CD4-positive, alpha-beta memory T cell (primary cell): ENCODE measurements around the gene HLA-DMB. TPM values are rescaled to one million over a fixed set of nuclear protein-coding genes. Genes with fewer than 3 reads are reported as not detected.

Experiments
- CTCF ChIA-PET: fragments of 350-600 bp; sonication (Branson Sonifier 250); formaldehyde crosslinking; loops from one replicate; lab custom pipeline; 2021; ENCODE audit warnings: inconsistent platforms; ENCODE audit not compliant: partially characterized antibody; lab: Charles Lee
- POLR2A ChIA-PET: fragments of 350-600 bp; sonication (Branson Sonifier 250); formaldehyde crosslinking; loops from one replicate; lab custom pipeline; 2021; ENCODE audit not compliant: partially characterized antibody; lab: Charles Lee
- DNase-seq, 5 donors: peaks; one replicate each; pipeline versions ENCODE4 v3.0.0 to v3.0.0-alpha.2; 2020 to 2022; ENCODE audit warnings: mixed read lengths in 1 of 5
- H3K27ac ChIP-seq: one replicate; pipeline ENCODE4 v1.7.0; 2013; ENCODE audit warnings: low read depth, low read length
- H3K27me3 ChIP-seq: 2 replicates; pipeline ENCODE4 v1.7.0; 2013; ENCODE audit warnings: mild to moderate bottlenecking, low read length, moderate library complexity; ENCODE audit not compliant: insufficient read depth
- H3K36me3 ChIP-seq: 2 replicates; pipeline ENCODE4 v1.7.0; 2013; ENCODE audit warnings: mild to moderate bottlenecking, low read length, moderate library complexity; ENCODE audit not compliant: insufficient read depth
- H3K4me1 ChIP-seq: 2 replicates; pipeline ENCODE4 v1.7.0; 2013; ENCODE audit warnings: mild to moderate bottlenecking, low read length, moderate library complexity; ENCODE audit not compliant: insufficient read depth
- H3K4me3 ChIP-seq, 2 donors: one replicate each; pipeline ENCODE4 v1.7.0; 2013; ENCODE audit warnings: low read length in 2 of 2, mild to moderate bottlenecking in 1 of 2
- H3K9me3 ChIP-seq, 2 donors: one replicate each; pipeline ENCODE4 v1.7.0; 2013; ENCODE audit warnings: low read length in 2 of 2, control low read depth in 1 of 2; ENCODE audit not compliant: control insufficient read depth in 1 of 2
- H3K27ac Mint-ChIP-seq, 7 donors: one replicate each; pipeline ENCODE4 v1.8.0; 2020 to 2021; ENCODE audit warnings: mixed read lengths in 7 of 7, mild to moderate bottlenecking in 6 of 7, inconsistent platforms in 3 of 7, moderate library complexity in 3 of 7
- H3K27me3 Mint-ChIP-seq, 2 donors: one replicate each; pipeline ENCODE4 v1.8.0; 2020 to 2021; ENCODE audit warnings: mixed read lengths in 2 of 2
- H3K36me3 Mint-ChIP-seq, 2 donors: one replicate each; pipeline ENCODE4 v1.8.0; 2020 to 2021; ENCODE audit warnings: mixed read lengths in 2 of 2, inconsistent platforms in 1 of 2, mild to moderate bottlenecking in 1 of 2
- H3K4me1 Mint-ChIP-seq, 4 donors: one replicate each; pipeline ENCODE4 v1.8.0; 2020 to 2021; ENCODE audit warnings: mixed read lengths in 4 of 4, mild to moderate bottlenecking in 1 of 4
- H3K4me3 Mint-ChIP-seq, 8 donors: one replicate each; pipeline ENCODE4 v1.8.0; 2020 to 2021; ENCODE audit warnings: mixed read lengths in 8 of 8, mild to moderate bottlenecking in 7 of 8, moderate library complexity in 6 of 8, inconsistent platforms in 3 of 8
- H3K9me3 Mint-ChIP-seq, 8 donors: one replicate each; pipeline ENCODE4 v1.8.0; 2020 to 2021; ENCODE audit warnings: mixed read lengths in 8 of 8, mild to moderate bottlenecking in 5 of 8, inconsistent platforms in 3 of 8, moderate library complexity in 1 of 8
- intact Hi-C: fragments of 100-400 bp; cut with micrococcal nuclease; formaldehyde crosslinking; loops from one replicate; pipeline ENCODE4 v1.15.1; 2023
- polyA plus RNA-seq, 2 donors: library from polyadenylated mRNA; unstranded; fragments of 300-500 nt; fragmentation: Illumina TruSeq; gene quantifications; one replicate each; pipeline ENCODE4 v1.2.3, GENCODE V29; 2021
- total RNA-seq, 2 experiments: library from RNA; stranded (reverse); gene quantifications; one replicate each; pipeline ENCODE4 v1.2.3, GENCODE V29; 2021

Gene HLA-DMB
- total and polyA plus RNA-seq, 4 experiments from 2014 or later: 7.6 to 15.5 (median 8.0) TPM

DNA sequence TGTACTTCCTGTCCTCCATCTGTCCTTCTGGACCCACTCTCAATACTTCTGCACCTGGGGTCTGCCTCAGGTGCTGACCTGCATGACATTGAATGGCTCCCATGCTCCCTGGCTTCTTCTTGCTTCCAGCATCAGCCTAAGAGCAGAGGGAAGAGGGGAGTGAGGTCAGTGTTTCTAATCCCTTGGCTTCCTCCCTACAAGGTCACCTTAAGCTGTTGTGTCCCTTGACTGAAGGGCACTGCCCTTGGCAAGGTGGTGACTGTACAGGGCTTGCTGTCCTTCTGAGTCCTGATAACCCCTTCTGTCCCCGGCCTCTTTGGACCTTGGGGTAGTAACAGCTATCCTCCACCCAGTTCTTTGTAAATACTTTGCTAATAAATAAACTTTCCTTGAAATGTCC lies 9.6 kb downstream of the HLA-DMB start:
- peak overlapping the region in 4 of 7 donors; percentile 5 to 57 (median 32) for H3K27ac Mint-ChIP-seq
- Histone ChIP-seq H3K4me3 (no peak overlapping the region), H3K27me3 (no peaks in the 10 kb centered on the region), H3K36me3 (no peaks in the 10 kb centered on the region), H3K27ac (no peak overlapping the region), H3K4me1 (peaks cover 5% of the 10 kb centered on the region), H3K9me3 (no peaks in the 10 kb centered on the region)
- POLR2A ChIA-PET: interaction anchor here (15.8 kb wide), 1 partner anchor 45 kb away, joined by 698 read pairs; the partner anchor contains the start of gene BRD2
- CTCF ChIA-PET: interaction anchor here (1.0 to 15.9 kb wide), 7 partner anchors 12 to 63 kb away, joined by 3 to 631 read pairs (median 85); partner anchors contain the start of genes BRD2 and HLA-DMA
- peaks cover 0 to 3% of the 10 kb centered on the region in 2 donors for H3K36me3 Mint-ChIP-seq
- H3K27me3 Mint-ChIP-seq: no peaks in the 10 kb centered on the region
- H3K9me3 Mint-ChIP-seq: peaks cover 0 to 1% (median 0%) of the 10 kb centered on the region in 8 donors
- DNase-seq: no peak
- intact Hi-C loops: no loop called here
- no peak overlapping the region for H3K4me3 Mint-ChIP-seq
- H3K4me1 Mint-ChIP-seq: peaks cover 0 to 7% (median 5%) of the 10 kb centered on the region in 4 donors

DNA sequence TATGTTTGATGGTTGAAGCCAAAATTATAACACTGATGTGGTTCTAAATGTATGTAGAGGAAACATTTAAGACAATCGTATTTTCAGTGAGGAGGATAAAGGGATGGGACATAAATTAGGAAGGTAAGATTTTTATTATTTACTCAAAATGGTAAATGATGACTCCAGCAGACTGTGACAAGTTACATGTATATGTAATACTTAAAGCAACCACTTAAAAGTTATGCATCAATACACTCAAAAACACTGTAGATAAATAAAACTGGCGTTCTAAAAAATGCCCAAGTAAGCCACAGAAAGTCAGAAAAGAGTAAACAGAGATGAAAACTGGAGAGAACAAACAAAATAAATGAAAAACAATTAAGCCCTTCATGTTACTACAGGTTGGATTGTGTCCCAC lies 18.7 kb downstream of the HLA-DMB start:
- no peaks in the 10 kb centered on the region for H3K4me1 ChIP-seq
- peaks cover 2 to 6% of the 10 kb centered on the region in 2 donors for H3K27me3 Mint-ChIP-seq

DNA sequence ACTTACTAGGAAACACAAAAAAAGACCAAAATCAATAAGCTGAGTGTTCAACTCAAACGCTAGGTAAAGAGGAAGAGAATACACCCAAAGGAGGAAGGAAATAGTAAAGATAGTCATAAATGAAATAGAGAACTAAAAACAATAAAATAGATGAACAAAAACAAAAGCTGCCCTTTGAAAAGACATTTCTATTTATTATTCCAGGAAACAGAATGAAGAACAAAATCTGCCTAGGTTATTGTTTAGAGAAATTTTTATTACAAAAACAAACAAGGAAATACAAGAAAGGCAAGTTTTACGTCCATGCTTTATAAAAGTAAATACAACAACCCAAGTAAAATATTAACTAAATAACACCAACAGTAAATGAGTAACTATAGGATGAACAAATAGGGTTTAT lies 20.1 kb downstream of the HLA-DMB start:
- H3K4me1 Mint-ChIP-seq: peaks cover 0 to 5% (median under 1%) of the 10 kb centered on the region in 4 donors
- no peaks in the 10 kb centered on the region for H3K27me3 ChIP-seq
- no peaks in the 10 kb centered on the region for H3K9me3 Mint-ChIP-seq
- no peak for DNase-seq
- no peaks in the 10 kb centered on the region for H3K36me3 Mint-ChIP-seq
- intact Hi-C loops: no loop called here
- no peak overlapping the region for H3K27ac ChIP-seq
- no peak overlapping the region for H3K27ac Mint-ChIP-seq
- POLR2A ChIA-PET: no interaction called here
- peaks cover 2 to 6% of the 10 kb centered on the region in 2 donors for H3K27me3 Mint-ChIP-seq
- CTCF ChIA-PET: interaction anchor here (1.7 kb wide), 1 partner anchor 13 kb away, joined by 6 read pairs; no protein-coding TSS in a partner anchor
- no peaks in the 10 kb centered on the region for H3K9me3 ChIP-seq
- no peaks in the 10 kb centered on the region for H3K36me3 ChIP-seq
- H3K4me3 ChIP-seq: no peak overlapping the region
- no peaks in the 10 kb centered on the region for H3K4me1 ChIP-seq
- H3K4me3 Mint-ChIP-seq: no peak overlapping the region

More for the DNA sequence above, 18.7 kb downstream of the HLA-DMB start:
- CTCF ChIA-PET: interaction anchor here (1.5 kb wide), 1 partner anchor 12 kb away, joined by 5 read pairs; no protein-coding TSS in a partner anchor
- no peak overlapping the region for H3K27ac ChIP-seq
- H3K36me3 Mint-ChIP-seq: no peaks in the 10 kb centered on the region
- H3K4me1 Mint-ChIP-seq: no peaks in the 10 kb centered on the region
- H3K9me3 Mint-ChIP-seq: no peaks in the 10 kb centered on the region
- no peak overlapping the region for H3K4me3 Mint-ChIP-seq
- no peaks in the 10 kb centered on the region for H3K36me3 ChIP-seq
- H3K9me3 ChIP-seq: no peaks in the 10 kb centered on the region
- intact Hi-C loops: no loop called here
- DNase-seq: no peak
- no peak overlapping the region for H3K27ac Mint-ChIP-seq
- POLR2A ChIA-PET: no interaction called here
- no peak overlapping the region for H3K4me3 ChIP-seq
- no peaks in the 10 kb centered on the region for H3K27me3 ChIP-seq

DNA sequence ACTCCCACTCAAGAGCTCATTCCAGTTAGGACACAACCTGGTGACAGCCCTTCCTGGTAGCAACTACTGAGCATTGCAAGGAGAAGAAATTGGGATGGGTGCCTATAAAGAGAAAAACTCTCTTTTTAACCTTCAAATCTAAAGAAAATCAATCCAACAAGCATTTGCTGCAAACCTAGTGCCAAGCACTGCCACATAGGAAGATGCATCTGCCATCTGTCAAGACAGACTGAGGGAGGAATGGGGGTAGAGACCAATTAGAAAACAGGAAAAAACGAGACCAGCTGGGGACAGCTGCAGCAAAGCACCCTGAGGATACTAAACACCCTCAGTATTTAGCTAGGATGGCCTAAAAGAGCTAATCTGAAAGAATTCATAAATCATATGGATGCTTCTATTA lies 27.9 kb downstream of the HLA-DMB start:
- Histone ChIP-seq H3K36me3 (no peaks in the 10 kb centered on the region), H3K27ac (no peak overlapping the region), H3K4me3 (no peak overlapping the region), H3K4me1 (no peaks in the 10 kb centered on the region), H3K9me3 (no peaks in the 10 kb centered on the region), H3K27me3 (no peaks in the 10 kb centered on the region)
- Mint-ChIP-seq H3K27me3 (peaks cover 6 to 15% of the 10 kb centered on the region in 2 donors), H3K9me3 (no peaks in the 10 kb centered on the region), H3K4me1 (peaks cover 0 to 5% (median under 1%) of the 10 kb centered on the region in 4 donors), H3K36me3 (no peaks in the 10 kb centered on the region), H3K27ac (no peak overlapping the region), H3K4me3 (no peak overlapping the region)
- DNase-seq: no peak
- ChIA-PET POLR2A (no interaction called here), CTCF (interaction anchor here (0.7 to 3.5 kb wide), 3 partner anchors 9 to 74 kb away, joined by 3 to 14 read pairs (median 7); no protein-coding TSS in a partner anchor)
- intact Hi-C loops: no loop called here

DNA sequence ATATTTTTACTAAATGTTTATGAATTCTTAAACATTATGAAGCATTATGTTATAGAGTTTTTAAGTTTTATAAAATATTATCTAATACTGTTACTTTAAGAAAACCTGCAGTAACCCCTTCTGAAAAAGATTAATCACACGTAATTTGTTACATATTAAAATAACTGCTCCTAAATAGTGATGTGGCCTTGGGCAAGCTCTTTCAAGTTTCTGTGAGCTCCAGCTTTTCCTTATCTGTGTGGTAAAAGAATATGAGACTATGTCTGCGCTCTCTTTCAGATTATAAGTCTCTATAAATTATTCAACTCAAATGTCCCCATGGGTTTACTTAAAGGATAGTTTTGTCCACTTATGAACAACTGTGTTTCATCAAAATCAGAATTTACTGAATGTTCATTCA lies 31.9 kb downstream of the HLA-DMB start:
- no peaks in the 10 kb centered on the region for H3K9me3 Mint-ChIP-seq
- H3K36me3 ChIP-seq: no peaks in the 10 kb centered on the region
- no peaks in the 10 kb centered on the region for H3K27me3 ChIP-seq
- no peak for DNase-seq
- H3K4me1 Mint-ChIP-seq: no peaks in the 10 kb centered on the region
- peaks cover 5 to 11% of the 10 kb centered on the region in 2 donors for H3K27me3 Mint-ChIP-seq
- intact Hi-C loops: no loop called here
- no peak overlapping the region for H3K27ac Mint-ChIP-seq
- no peak overlapping the region for H3K27ac ChIP-seq
- no peak overlapping the region for H3K4me3 ChIP-seq
- no peak overlapping the region for H3K4me3 Mint-ChIP-seq
- POLR2A ChIA-PET: no interaction called here
- H3K36me3 Mint-ChIP-seq: no peaks in the 10 kb centered on the region
- H3K9me3 ChIP-seq: no peaks in the 10 kb centered on the region
- CTCF ChIA-PET: interaction anchor here (1.7 kb wide), 1 partner anchor 44 kb away, joined by 4 read pairs; the partner anchor contains the start of gene HLA-DMA
- no peaks in the 10 kb centered on the region for H3K4me1 ChIP-seq

DNA sequence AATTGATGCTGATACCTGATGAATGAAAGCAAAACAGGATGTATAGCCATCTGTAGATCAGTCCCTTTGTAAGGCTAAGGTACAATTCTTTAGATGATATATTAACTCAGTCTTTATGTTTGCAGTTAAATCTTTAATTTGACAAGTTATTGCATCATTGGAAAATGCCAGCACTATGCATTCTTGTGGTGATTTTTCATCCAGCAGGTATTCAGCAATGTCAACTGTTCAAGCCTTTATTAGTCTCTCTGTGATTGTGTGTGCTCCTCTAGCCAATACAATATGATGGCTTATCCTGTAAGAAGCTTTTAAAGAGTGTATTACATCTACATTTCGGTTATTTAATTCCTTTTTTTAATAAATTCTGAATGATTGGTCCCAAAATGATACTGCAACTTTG lies 34.3 kb downstream of the HLA-DMB start:
- Histone ChIP-seq H3K4me3 (no peak overlapping the region), H3K36me3 (no peaks in the 10 kb centered on the region), H3K9me3 (no peaks in the 10 kb centered on the region), H3K27ac (no peak overlapping the region), H3K27me3 (no peaks in the 10 kb centered on the region), H3K4me1 (no peaks in the 10 kb centered on the region)
- Mint-ChIP-seq H3K27me3 (peaks cover 3 to 4% of the 10 kb centered on the region in 2 donors), H3K27ac (no peak overlapping the region), H3K4me1 (no peaks in the 10 kb centered on the region), H3K36me3 (peaks cover 0 to 2% of the 10 kb centered on the region in 2 donors), H3K9me3 (no peaks in the 10 kb centered on the region), H3K4me3 (no peak overlapping the region)
- ChIA-PET POLR2A (interaction anchor here (1.9 kb wide), 1 partner anchor 65 kb away, joined by 6 read pairs; no protein-coding TSS in a partner anchor), CTCF (no interaction called here)
- DNase-seq: no peak
- intact Hi-C loops: no loop called here

DNA sequence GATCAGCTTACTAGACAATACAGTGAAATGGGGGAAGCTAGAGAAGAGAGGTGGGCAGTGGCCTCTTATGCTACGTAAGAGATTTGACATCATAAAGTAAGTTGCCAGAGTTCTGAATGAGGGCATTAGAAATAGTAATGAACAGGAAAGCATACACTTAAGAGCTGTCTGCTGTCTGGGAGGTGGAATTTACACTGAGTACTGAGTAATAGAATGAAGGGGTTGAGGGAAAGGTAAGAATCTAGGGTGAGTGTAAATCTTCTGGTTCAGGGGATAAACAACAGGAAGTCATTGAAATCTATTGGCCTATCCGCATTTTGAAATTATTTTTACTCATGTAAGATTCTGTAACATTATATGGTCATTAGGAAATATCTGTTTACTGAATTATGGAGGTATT lies 35.8 kb downstream of the HLA-DMB start:
- H3K36me3 Mint-ChIP-seq: peaks cover 0 to 9% of the 10 kb centered on the region in 2 donors
- ChIA-PET POLR2A (interaction anchor here (1.9 kb wide), 1 partner anchor 67 kb away, joined by 6 read pairs; no protein-coding TSS in a partner anchor), CTCF (interaction anchor here (1.0 to 1.1 kb wide), 7 partner anchors 8 to 80 kb away, joined by 3 to 5 read pairs (median 4); partner anchors contain the start of gene HLA-DMA)
- no peaks in the 10 kb centered on the region for H3K36me3 ChIP-seq
- DNase-seq: no peak
- H3K4me1 Mint-ChIP-seq: no peaks in the 10 kb centered on the region
- H3K27ac Mint-ChIP-seq: no peak overlapping the region
- no peaks in the 10 kb centered on the region for H3K4me1 ChIP-seq
- no peaks in the 10 kb centered on the region for H3K27me3 ChIP-seq
- H3K27ac ChIP-seq: no peak overlapping the region
- H3K4me3 Mint-ChIP-seq: no peak overlapping the region
- intact Hi-C loops: no loop called here
- peaks cover 1 to 2% of the 10 kb centered on the region in 2 donors for H3K27me3 Mint-ChIP-seq
- H3K9me3 ChIP-seq: no peaks in the 10 kb centered on the region
- H3K4me3 ChIP-seq: no peak overlapping the region
- no peaks in the 10 kb centered on the region for H3K9me3 Mint-ChIP-seq
